ENCODE data around the gene CHGA. TPM values are rescaled to one million over a fixed set of nuclear protein-coding genes. Genes with fewer than 3 reads are reported as not detected.

The CHGA gene
- total RNA-seq, 1 experiment from 2014 or later = not detected

DNA sequence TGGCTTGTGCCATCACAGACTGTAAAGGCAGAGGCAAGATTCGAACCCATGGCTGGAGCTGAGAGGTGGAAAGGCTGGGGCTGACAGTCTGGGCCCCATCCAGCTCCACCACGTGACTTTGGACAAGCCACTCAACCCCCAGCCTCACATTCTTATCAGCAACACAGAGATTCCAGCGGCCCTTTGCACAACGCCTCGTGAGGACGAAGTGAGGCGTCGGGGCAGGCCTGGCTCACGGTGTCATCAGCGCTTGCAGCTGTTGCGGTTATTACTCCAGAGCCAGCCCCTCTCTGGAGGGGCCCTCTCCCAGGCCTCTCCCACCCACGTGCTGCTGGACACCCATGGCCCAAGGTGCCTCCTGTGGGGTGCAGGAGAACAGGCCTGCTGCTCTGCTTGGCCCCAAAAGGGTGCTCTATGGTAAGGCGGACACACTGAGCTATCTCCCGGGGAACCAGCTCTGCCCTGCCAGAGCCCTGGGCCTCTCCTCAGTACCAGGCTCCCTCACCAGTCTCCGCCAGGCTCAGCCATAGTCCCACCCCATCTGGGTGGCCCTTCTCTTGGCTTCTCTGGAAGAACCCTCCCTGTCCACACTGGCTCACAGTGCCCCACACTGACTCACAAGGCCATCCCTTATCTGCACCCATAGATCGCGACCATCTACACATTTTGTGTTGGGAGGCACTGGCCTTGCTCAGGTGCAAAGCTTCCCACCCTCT is 21.1 kb downstream of the CHGA start:
- no peaks in the 10 kb centered on the region for H3K27me3 ChIP-seq (ENCODE audit: insufficient read depth, low read length)
- ChIA-PET RAD21 (ENCODE audit: low non-redundant PET in 1 of 2, low total read pairs in 2 of 2, uncharacterized antibody in 2 of 2, unreplicated experiment in 2 of 2) (no interaction called here), CTCF (interaction anchor here (0.6 kb wide), 1 partner anchor 92 kb away, joined by 3 read pairs; no protein-coding TSS in a partner anchor), POLR2A (no interaction called here)
- H3K4me3 ChIP-seq (replicated peaks in 1 of 2; ENCODE audit: low read depth in 1 of 2, low read length in 2 of 2) = no peak overlapping the region
- TF ChIP-seq EZH2phosphoT487 (IDR thresholded peaks at IDR 0.05; ENCODE audit: borderline replicate concordance) (no peak), ZFX (IDR thresholded peaks at IDR 0.05) (no peak), RAD21 (IDR thresholded peaks at IDR 0.05; ENCODE audit: low read depth) (no peak), ZNF274 (IDR thresholded peaks at IDR 0.05; ENCODE audit: low read depth, low read length) (no peak), SRF (IDR thresholded peaks at IDR 0.05; ENCODE audit: low read depth) (no peak), SP1 (IDR thresholded peaks at IDR 0.05; ENCODE audit: low read depth) (no peak), SIN3A (IDR thresholded peaks at IDR 0.05; ENCODE audit: low read depth) (no peak), EGR1 (IDR thresholded peaks at IDR 0.05; ENCODE audit: low read depth) (no peak), CBX3 (IDR thresholded peaks at IDR 0.05; ENCODE audit: low read depth) (no peak), TCF7L2 (IDR thresholded peaks at IDR 0.05; ENCODE audit: borderline replicate concordance, extremely low read depth, insufficient read depth, insufficient read length) (no peak)
- TF ChIP-seq, protein P1, sequence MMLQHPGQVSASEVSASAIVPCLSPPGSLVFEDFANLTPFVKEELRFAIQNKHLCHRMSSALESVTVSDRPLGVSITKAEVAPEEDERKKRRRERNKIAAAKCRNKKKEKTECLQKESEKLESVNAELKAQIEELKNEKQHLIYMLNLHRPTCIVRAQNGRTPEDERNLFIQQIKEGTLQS (IDR thresholded peaks at IDR 0.05) = no peak
- TF ChIP-seq, protein P2, sequence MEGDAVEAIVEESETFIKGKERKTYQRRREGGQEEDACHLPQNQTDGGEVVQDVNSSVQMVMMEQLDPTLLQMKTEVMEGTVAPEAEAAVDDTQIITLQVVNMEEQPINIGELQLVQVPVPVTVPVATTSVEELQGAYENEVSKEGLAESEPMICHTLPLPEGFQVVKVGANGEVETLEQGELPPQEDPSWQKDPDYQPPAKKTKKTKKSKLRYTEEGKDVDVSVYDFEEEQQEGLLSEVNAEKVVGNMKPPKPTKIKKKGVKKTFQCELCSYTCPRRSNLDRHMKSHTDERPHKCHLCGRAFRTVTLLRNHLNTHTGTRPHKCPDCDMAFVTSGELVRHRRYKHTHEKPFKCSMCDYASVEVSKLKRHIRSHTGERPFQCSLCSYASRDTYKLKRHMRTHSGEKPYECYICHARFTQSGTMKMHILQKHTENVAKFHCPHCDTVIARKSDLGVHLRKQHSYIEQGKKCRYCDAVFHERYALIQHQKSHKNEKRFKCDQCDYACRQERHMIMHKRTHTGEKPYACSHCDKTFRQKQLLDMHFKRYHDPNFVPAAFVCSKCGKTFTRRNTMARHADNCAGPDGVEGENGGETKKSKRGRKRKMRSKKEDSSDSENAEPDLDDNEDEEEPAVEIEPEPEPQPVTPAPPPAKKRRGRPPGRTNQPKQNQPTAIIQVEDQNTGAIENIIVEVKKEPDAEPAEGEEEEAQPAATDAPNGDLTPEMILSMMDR (IDR thresholded peaks at IDR 0.05 in 2 of 3, conservative IDR thresholded peaks at IDR 0.05 in 1 of 3; ENCODE audit: borderline replicate concordance in 1 of 3, insufficient read depth in 1 of 3, low read depth in 2 of 3, low read length in 2 of 3) = no peak
- DNase-seq (ENCODE audit: low read depth, low spot score) = no peak
- no peak overlapping the region for H2AFZ ChIP-seq (ENCODE audit: low read depth, low read length, poor library complexity, severe bottlenecking)
- no TSS peak for BruUV-seq (replicated peaks)
- H3K79me2 ChIP-seq (ENCODE audit: insufficient read depth, low read length) = no peaks in the 10 kb centered on the region
- no peak overlapping the region for H3K9ac ChIP-seq (ENCODE audit: low read length)
- ATAC-seq = no peak
- H3K36me3 ChIP-seq (ENCODE audit: control insufficient read depth in 1 of 2, insufficient read depth in 2 of 2, low read length in 2 of 2) = no peaks in the 10 kb centered on the region; a peak in 1 of 4 replicates
- no peaks in the 10 kb centered on the region for H3K9me2 ChIP-seq (ENCODE audit: insufficient read depth)
- H3K27ac ChIP-seq (ENCODE audit: low read depth, low read length) = no peak overlapping the region
- H4K20me1 ChIP-seq (ENCODE audit: insufficient read depth) = no peaks in the 10 kb centered on the region
- H3K9me3 ChIP-seq (ENCODE audit: control insufficient read depth in 1 of 2, insufficient read depth in 1 of 2, low read depth in 1 of 2, low read length in 2 of 2) = no peaks in the 10 kb centered on the region
- intact Hi-C loops (cut with micrococcal nuclease) = no loop called here
- peaks cover 11 to 18% of the 10 kb centered on the region in 2 experiments for H3K4me1 ChIP-seq (ENCODE audit: control insufficient read depth in 1 of 2, insufficient read depth in 2 of 2, low read length in 2 of 2)
- H3K4me2 ChIP-seq (ENCODE audit: low read length) = no peak overlapping the region

Measured in HCT116 (cell line).